ENCODE results near the gene CNTN5. TPM values are rescaled to one million over a fixed set of nuclear protein-coding genes. Genes with fewer than 3 reads are reported as not detected.

Gene CNTN5
- total RNA-seq, 1 donor from 2014 or later, result 0.24 TPM

DNA sequence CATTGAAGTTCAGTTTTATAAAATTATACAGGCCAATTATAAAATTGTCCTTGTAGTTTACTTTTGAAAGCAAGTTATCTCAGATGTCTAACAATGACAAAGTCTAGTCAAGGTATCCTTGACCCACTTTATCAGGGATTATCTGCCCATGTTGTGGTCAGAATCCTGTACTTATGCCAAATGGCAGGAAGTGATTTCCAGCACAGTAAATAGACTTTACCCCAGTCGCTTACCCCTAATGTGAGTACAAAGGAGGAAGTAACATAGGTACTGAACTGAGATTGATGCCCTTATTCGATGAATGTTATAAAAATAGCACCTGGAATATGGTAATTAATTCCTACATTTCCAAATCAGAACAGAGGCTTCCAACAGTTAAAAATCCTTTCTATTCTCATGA is 355.7 kb downstream of the CNTN5 start:
- no peak overlapping the region for H3K4me3 ChIP-seq
- no peaks in the 10 kb centered on the region for H3K4me1 ChIP-seq
- H3K27ac ChIP-seq, result no peak overlapping the region
- no peaks in the 10 kb centered on the region for H3K9me3 ChIP-seq
- no peaks in the 10 kb centered on the region for H3K27me3 ChIP-seq (ENCODE audit: low read depth)
- intact Hi-C loops (cut with DNase I), result no loop called here
- TF ChIP-seq, protein P1, sequence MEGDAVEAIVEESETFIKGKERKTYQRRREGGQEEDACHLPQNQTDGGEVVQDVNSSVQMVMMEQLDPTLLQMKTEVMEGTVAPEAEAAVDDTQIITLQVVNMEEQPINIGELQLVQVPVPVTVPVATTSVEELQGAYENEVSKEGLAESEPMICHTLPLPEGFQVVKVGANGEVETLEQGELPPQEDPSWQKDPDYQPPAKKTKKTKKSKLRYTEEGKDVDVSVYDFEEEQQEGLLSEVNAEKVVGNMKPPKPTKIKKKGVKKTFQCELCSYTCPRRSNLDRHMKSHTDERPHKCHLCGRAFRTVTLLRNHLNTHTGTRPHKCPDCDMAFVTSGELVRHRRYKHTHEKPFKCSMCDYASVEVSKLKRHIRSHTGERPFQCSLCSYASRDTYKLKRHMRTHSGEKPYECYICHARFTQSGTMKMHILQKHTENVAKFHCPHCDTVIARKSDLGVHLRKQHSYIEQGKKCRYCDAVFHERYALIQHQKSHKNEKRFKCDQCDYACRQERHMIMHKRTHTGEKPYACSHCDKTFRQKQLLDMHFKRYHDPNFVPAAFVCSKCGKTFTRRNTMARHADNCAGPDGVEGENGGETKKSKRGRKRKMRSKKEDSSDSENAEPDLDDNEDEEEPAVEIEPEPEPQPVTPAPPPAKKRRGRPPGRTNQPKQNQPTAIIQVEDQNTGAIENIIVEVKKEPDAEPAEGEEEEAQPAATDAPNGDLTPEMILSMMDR (IDR thresholded peaks at IDR 0.05), result no peak
- DNase-seq (no peak), ATAC-seq (no peak)
- H3K36me3 ChIP-seq, result no peaks in the 10 kb centered on the region

DNA sequence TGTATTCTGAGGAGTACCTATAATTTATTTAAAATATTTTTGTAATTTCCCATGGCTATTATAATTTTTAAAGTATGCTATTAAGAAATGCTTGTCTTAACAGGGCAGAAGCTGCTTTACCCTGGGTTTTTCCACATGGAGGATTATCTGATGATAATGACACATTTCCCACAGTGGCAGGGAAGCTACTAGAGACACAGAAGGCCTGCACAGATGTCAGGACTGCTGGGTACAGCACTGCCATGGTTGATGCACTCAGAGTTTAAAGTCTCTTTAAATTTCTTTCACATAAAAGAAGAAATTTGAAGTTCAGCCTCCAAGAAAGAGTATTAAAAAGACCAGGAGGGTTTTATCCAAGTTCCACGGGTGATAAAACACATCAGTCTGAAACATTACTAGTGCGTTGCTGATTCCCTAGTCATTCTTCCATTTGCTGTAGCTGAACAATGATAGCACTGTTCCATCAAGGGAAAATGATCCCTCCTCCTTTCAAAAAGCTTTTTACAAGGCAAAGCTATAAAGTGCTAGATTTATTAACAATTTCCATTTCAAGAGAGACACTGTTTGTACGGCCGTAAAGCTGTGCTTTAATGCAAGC is 363.0 kb downstream of the CNTN5 start:
- H3K4me3 ChIP-seq, result no peak overlapping the region
- H3K27me3 ChIP-seq (ENCODE audit: low read depth), result no peaks in the 10 kb centered on the region
- ATAC-seq (no peak), DNase-seq (no peak)
- no peaks in the 10 kb centered on the region for H3K36me3 ChIP-seq
- TF ChIP-seq, protein P1 (IDR thresholded peaks at IDR 0.05), result no peak
- H3K27ac ChIP-seq, result no peak overlapping the region
- intact Hi-C loops (cut with DNase I), result no loop called here
- no peaks in the 10 kb centered on the region for H3K4me1 ChIP-seq
- no peaks in the 10 kb centered on the region for H3K9me3 ChIP-seq

DNA sequence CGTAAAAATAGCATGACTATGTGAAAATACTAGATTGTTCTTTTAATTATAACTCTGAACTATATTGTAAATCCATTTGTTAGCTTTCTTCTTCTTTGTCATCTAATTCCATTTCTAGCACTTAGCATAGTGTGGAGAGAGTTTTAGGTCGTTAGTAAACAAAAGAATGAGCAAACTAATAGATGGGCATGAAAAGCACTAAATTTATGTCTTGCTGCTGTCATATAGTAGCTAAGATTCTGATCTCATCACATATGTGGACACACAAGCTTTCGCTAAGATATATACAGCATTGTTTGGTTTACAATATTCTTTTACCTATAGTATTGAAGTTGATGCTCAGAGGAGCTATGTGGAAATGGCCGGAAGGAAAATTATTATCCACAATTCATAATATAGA is 370.5 kb downstream of the CNTN5 start:
- no peak for ATAC-seq
- Histone ChIP-seq H3K27ac (no peak overlapping the region), H3K4me1 (no peaks in the 10 kb centered on the region), H3K36me3 (no peaks in the 10 kb centered on the region), H3K9me3 (no peaks in the 10 kb centered on the region), H3K4me3 (no peak overlapping the region), H3K27me3 (ENCODE audit: low read depth) (no peaks in the 10 kb centered on the region)
- TF ChIP-seq, protein P1 (IDR thresholded peaks at IDR 0.05), result no peak
- DNase-seq, result no peak
- intact Hi-C loops (cut with DNase I), result no loop called here

GRCh38 chr11:99406345-99406744 is 385.6 kb downstream of the CNTN5 start:
- no peak for ATAC-seq
- TF ChIP-seq, protein P1 (IDR thresholded peaks at IDR 0.05), result no peak
- Histone ChIP-seq H3K27ac (no peak overlapping the region), H3K36me3 (no peaks in the 10 kb centered on the region), H3K4me1 (no peaks in the 10 kb centered on the region), H3K27me3 (ENCODE audit: low read depth) (no peaks in the 10 kb centered on the region), H3K9me3 (no peaks in the 10 kb centered on the region), H3K4me3 (no peak overlapping the region)
- intact Hi-C loops (cut with DNase I), result no loop called here
- DNase-seq, result no peak

DNA sequence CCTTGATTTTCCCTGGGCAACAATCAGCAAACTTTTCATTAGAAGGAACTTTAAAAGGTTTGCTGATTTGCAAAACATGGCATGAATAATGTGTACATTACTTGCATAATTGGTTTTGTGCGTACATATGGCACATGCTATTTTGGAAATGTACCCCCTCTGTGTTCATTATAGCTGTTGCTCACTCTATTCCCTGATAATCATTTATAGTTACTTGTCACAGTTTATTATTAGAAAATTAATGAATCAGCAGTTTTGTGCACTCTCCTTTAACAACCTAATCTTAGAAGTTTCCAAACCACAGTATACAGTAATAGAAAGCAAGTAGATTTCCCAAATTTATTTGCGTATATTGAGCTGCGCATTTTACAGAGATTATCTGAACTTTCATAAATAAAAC is 389.9 kb downstream of the CNTN5 start:
- DNase-seq (no peak), ATAC-seq (no peak)
- Histone ChIP-seq H3K4me1 (no peaks in the 10 kb centered on the region), H3K27me3 (ENCODE audit: low read depth) (no peaks in the 10 kb centered on the region), H3K27ac (no peak overlapping the region), H3K9me3 (no peaks in the 10 kb centered on the region), H3K36me3 (no peaks in the 10 kb centered on the region), H3K4me3 (no peak overlapping the region)
- TF ChIP-seq, protein P1 (IDR thresholded peaks at IDR 0.05), result no peak
- intact Hi-C loops (cut with DNase I), result no loop called here

Data from lower lobe of right lung (tissue), 2 donors.